NCI-H748 (cell line): Measurements from ENCODE around the gene CDK8.

Source experiments
- DNase-seq: peaks from one replicate; lab custom pipeline; 2025; ENCODE audit not compliant: unreplicated experiment; lab: John Stamatoyannopoulos, UW

CDK8 gene

DNA sequence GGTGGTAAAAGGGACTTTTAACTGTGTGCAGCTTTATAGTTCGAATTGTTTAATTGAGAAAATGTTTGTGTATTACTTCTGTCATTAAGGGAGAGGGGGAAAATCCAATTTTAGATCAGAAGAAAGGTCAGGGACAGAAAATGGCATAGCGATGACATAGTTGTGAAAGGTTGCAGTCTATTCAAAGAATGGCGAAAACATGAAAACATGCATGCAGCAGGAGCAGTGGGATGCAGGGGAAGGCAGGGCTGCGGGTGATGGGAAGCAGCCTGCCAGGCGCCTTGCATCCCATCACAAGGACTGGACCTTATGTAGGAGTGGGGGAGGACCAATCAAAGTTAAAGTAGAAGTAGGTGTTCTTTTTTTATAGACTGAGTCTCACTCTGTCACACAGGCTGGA lies 125.9 kb downstream of the CDK8 start:
- no peak for DNase-seq

DNA sequence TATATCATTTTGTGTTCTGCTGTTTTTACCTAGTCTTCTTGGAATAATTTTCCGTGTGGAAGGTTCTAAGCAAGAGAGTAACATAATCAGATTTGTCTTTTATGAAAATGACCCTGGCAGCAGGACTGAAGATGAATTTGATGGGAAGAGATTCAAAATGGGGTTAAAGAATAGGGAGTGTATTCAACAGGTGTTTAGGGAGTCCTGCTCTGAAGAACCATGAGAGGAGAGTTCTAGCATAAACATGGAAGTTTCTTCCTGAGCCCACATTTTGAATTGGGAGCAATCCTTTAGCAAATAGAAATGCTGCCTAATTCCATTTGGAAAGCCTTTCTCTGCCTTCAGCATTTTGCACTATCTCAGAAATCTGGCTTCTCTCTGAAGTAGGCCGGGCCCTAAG lies 127.0 kb downstream of the CDK8 start:
- DNase-seq = no peak

DNA sequence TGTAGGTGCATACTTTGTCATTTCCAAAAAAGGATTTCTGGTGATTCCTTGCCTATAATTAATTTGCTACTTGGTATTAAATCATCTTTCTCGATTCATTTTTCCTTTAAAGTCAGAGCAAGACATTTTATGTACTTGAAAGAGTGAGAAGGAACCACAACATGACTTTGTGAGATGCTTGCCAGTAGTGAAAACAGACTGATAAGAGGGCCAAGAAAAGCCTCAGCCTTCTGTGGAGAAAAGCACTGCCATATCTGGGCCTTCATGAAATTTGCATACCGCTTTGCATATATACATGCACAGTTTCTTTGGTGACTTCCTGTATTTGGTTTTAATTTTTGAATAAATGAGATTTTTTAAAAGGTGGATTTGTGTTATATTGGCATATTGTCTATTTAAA lies 128.4 kb downstream of the CDK8 start:
- no peak for DNase-seq

DNA sequence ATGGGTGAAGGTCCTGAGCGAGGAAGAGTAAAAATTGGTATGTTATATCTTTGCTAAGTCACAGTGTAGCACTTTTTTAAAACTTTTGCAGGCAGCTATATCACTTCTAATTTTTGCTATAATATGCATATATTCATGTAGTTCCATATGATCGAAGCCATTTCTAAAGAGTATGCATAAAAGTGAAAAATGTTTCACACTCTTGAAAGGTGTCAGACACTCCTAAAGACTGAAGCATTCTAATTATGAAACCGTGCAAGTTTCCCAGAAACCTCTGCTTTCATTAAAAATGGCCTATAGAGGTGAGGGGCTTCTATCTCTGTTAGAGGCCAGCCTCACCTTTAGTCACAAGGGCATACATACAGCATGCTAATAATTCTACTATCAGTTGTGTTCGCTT lies 128.9 kb downstream of the CDK8 start:
- DNase-seq = no peak

DNA sequence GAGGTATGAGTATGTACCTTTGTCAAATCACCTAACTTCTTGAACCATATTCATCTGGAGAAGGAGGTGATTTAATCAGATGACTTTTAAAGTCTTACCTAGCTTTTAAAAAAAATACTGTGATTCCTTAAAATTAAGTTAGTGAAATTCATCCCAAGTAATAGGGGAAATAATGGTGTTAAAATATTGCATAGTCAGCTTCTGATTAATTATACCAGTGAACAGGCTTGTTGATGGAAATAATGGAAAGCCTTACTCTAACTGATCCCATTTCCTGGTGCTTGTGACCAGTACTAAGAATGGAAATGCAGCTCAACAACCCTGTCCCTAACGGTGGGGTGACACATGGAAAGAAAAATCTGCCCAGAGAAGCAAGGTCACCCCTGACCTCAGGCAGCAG lies 130.7 kb downstream of the CDK8 start:
- no peak for DNase-seq

DNA sequence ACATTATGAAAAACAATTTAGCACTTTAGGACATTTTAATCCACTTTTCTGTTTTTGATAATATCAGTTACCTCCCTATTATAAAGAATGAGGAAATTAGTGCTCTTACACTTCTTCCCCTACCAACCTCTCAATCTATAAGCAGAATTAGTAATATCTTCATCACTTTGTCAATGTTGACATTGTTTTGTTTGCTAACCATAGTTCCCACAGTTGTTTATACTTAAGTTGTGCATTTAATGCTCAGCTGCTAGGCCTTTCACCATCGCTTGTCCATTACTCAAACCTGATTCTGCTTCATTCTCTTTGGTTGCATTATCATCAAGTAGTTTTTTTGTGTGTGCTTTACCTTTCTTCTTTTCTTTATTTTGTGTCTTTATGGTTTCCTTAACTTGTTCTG lies 132.1 kb downstream of the CDK8 start:
- DNase-seq = peak; percentile 41

DNA sequence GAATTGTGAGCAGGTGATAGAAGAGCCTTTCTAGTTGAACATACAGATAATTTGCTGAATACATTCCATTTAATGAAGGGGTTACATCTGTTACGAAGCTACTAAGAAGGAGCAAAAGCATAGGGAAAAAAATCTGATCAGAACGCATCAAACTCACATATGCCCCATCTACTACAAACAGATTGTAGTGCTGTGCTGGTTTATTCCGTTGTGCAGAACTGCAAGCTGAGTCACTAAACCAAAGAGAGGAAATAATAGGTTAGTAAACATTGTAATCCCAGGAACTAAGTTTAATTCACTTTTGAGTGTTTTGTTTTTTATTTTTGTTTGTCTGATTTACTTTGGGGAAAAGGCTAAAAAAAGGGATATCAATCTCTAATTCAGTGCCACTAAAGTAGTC lies 136.3 kb downstream of the CDK8 start:
- DNase-seq = no peak

DNA sequence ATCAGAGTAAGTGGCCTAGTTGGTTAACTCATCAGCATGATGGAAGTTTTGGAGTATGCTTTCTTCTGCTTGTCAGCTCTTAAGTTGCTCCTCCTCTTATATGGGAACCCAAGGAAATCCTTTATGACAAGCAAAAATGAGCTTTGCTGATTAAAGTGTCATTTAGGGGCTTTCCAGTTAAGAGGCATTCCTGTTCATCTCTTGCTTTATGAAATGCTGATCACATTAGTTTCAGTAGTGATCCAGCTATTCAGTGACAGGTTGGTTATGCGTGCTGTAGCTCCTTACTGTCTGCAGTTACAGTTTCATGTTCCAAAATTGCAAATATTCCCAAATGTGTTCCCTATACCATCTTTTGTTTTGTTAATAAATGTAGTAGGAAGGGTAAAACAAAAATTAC lies 146.6 kb downstream of the CDK8 start:
- DNase-seq = no peak

DNA sequence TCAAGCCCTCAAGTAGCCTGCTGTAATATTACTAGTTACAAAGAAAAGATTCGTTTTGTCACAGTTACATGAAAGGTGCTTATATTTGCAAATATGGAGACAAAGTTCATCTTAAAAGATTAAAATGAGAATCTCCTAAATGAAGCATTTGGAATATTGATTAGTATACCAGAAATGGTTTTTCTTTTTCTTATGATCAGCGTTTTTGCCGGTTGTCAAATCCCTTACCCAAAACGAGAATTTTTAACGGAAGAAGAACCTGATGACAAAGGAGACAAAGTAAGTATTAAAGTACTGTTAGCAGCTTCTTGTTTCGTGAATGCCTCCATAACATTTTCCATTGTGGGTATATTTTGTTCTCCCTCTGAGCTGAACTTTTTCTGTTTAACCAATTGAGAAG lies 147.1 kb downstream of the CDK8 start:
- DNase-seq = no peak

DNA sequence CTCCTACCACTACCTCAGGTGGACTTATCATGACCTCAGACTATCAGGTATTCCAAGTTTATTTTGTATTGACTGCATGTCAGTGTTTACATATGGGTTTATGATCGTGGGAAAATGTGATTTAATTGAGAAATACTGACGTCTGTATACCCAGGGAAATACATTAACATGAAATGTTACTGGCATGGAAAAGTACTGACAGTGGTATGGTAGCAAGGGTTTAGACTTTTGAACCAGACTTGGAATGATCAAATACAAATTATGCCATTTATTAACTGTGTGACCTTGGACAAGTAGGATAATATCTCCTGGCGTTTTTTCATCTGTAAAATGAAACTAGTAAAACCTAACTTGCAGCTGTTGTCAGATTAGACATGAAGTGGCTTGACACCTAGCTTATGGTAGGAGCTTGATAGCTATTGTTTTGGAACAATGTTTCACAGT lies 147.7 kb downstream of the CDK8 start:
- no peak for DNase-seq

DNA sequence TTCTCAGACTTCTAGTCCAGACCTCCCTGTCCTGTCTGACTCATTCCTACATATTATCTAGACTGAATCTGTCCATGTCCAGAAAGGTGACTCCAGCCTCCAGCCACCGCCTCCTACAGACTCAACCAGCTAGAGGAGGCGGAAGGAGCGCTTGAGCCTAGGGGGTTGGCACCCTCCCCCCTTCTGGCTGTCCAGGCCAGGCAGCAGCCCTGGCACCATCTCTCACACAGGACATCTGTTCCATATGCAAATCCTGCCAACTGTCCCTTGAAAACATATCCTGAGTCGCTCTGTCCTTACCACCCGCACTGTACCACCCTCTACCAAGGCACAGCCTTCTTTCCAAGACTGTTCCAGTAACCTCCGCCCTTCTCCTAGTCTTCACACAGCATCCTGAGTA lies 152.9 kb downstream of the CDK8 start:
- DNase-seq = no peak

DNA sequence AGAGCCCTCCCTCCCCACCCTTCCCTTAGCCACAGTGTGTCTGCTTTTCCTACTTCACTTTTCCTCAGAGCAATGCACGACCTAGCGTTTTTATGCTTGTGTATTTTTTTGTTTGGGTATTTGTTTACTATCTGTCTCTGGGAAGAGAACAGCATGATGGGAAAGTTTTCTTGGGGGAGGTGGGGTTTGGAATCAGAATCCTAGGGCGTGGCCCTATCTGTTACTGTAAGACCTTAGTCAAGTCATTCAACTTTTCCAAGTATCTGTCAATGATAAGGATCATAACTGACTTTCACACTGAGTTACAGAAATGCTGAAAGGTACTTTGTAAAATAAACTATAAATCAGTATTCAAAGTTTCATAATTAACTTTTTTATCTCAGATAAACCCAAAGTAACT lies 157.3 kb downstream of the CDK8 start:
- no peak for DNase-seq

DNA sequence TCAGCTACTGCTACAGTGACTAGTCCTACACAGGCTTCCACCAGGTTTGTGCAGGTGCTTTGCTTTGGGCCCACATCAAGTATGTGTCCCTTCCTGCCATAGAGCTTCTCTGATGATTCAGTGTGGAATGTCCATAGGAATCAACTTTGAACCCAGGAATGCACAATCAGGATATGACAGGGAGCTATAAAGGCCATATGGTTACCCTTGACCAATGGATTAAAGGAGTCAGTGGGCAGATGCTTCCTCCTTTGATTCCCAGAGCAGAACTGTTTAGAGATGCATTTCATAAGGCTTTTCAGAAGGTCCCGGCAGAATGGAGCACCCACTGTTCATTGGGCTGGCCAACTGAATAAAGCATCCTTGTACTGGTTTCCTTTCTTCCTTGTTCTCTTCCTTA lies 158.3 kb downstream of the CDK8 start:
- DNase-seq = no peak

DNA sequence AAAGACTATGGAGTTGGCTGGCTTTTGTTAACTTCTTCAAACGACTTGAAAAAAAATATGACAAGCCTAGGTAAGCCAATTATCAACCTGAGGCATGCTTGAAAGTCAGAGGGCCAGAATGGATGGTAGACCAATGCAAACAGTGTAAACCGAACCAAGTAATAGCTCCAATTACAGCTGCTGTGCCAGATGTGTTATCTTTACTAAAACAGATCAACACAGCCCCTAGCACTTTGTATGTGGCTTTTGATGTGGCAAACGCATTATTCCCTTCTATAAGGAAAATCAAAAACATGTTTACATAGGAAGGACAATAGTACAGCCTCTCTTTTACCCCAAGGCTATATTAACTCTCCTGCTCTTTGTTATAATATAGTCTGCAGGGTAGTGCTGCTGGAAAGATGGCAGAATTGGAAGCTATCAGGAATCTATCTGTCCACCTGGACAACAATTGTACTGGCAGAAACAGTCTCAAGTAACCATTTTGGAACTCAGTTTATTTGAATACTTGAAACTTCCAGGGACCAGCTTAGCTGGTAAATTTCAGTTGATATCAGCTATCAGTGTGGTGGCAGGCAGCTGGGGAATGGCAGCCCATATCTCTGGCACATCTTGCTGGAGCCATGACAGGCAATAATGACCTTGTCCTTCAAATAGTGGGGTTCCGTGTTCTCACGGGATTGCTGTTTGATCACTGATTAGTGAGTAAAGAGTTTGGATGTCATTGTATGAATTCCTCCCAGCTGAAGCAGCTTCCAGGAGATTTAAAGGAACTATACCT lies 159.2 kb downstream of the CDK8 start:
- peak; percentile 54 for DNase-seq

DNA sequence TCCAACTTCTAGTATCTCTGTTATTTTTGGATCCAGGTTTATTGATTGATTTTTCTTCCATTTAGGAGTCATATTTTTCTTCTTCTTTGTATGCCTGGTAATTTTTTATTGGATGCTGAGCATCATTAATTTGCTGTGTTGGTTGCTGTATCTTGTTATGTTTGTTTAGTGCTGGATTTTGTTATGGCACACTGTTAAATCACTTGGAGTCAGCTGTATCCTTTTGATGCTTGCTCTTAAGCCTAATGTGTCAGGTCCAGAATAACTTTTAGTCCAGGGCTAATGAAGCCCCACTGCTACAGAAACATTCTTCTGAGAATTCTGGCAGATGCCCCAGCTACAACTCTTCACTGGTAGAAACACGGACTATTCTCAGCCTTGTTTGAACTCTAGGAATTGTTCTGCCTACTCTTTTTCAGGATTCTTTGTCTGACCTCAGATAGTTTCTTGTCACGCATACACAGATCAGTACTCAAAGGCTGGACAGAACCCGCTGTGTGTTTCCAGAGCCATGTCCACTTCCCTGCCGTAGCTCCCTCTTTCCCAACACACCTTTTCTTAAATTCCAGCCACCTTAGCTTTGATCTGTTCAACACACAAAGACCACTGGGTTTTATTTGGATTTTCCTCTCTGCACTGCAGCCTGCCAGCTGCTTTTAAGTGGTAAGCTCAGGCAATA lies 166.5 kb downstream of the CDK8 start:
- peak; percentile 32 for DNase-seq

DNA sequence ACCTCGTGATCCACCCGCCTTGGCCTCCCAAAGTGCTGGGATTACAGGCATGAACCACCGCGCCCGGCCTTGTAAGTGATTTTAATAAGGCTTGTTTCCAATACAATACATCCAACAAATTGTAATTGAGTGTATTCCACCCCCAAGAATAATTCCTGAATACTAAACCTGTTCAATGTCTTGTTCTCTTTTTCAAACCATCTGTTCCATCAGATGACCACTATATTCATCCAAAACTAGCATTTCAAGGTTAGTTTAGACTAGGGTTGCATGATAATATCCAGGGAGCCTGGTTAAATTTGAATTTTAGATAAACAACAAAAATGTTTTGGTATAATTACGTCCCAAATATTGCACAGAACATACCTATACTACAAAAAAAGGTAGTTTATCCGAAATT lies 168.1 kb downstream of the CDK8 start:
- no peak for DNase-seq

DNA sequence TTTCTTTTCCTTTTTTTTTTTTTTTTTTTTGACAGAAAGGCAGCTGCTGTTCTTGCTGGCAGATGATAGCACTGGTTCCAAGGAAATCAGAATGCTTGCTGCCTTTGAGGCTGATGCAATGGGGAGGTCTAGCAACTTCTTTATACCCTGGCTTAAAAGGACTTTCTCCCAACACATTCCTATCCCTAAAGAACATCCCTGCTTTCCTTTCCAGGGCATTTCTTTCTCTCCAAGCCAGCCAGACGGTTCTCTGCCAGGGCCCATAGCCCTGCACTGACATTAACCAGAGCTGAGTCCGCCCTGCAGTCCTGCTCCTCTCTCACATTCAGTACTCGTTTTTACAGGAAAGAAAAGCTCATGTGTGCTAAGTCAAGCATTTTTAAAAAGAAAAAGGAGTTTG lies 169.7 kb downstream of the CDK8 start:
- DNase-seq = no peak

DNA sequence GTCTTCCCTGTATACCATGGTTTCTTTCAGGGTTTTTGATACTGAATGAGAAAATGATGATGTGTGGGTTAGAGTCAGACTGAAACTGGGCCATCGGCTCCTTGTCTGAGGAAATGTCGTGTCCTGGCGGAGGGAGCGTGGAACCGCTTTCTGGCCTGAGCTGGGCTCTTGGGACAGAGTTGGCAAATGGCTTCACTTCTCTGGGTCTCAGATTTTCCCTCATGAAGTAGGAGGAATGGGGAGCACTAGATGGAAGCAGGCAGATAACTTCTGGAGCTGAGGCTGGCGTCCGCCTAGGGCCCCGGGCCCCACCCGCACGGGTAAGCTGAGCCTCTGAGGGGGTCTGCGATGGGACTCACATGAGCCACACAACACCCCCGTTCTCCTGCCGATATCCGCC lies 170.3 kb downstream of the CDK8 start:
- DNase-seq = no peak

DNA sequence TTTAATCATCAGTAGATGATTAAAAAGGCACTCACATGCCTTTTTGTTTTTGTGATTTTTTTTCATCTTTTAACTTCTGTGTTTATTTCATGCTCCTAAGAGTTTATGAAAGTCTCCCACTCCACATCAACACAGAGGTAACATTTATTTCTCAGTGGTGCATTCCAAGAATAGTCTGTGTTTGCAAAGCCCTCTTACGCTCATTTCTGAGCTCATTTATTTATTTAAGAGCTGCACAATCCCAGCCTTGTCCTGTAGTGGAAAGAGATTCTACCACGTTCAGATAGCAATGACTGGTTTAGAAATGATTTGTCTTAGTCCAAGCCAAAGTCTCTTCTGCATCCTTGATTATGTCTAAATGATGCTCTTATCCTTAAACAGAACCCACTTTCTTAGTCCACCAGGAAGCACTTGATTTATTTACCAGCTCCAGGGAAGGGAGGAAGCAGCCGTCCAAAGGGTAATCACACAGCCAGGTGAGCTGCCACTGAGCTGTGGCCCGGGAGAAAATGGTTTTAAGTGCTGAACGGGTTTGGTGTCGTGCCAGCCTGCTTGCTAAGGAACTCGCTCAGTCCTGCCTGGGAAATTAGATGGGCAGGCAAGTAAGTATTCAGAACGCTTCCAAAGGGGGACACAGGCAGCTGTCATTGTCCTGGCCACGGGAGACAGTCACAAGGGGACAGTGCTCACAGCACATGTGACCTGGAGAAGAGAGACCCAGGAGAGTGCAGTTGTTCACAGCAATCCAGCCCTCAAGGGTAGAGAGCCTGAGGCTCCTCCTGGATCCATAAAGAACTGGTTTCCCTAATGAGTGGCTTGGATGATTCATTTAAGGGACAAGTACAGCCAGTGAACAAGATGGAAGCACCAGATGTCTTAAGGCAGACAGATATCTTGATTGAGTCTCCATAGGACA lies 171.8 kb downstream of the CDK8 start:
- DNase-seq = peak; percentile 68

DNA sequence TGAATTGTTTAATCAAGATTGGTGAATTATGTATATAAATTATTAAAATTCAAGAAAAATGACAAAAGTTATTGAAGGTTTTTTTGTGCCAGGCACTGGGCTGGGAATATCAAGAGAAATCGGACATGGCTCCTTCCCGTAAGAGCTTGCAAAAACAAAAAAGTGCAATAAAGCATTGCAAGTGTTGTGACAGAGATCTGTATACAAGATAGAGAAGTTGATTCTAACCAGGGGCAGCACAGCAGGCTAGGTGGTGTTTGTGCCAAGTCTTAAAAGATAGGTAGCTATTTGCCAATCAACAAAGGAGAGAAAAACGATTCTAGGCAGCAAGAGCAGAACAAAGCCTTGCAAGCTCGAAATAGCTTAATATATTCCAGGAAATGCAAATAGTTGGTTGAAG lies 179.8 kb downstream of the CDK8 start:
- no peak for DNase-seq

DNA sequence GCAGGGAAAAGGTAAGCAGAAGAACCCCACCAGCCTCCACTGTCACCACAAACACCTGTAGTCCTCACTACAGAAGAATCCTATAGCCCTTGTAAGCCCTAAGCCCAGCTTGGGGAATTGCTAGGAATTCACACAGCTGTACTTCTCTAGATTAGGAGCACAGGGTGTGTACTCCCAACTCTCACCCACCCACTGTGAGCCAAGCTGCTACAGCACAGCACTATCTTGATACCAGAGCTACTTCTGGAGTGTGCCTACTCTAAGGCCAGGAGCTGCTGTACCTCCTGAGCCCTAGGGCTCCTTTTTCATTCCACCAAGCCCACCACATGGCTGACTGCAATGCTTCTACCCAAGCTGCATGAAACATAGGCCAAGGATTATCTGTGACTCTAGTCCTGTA lies 181.2 kb downstream of the CDK8 start:
- DNase-seq = no peak

DNA sequence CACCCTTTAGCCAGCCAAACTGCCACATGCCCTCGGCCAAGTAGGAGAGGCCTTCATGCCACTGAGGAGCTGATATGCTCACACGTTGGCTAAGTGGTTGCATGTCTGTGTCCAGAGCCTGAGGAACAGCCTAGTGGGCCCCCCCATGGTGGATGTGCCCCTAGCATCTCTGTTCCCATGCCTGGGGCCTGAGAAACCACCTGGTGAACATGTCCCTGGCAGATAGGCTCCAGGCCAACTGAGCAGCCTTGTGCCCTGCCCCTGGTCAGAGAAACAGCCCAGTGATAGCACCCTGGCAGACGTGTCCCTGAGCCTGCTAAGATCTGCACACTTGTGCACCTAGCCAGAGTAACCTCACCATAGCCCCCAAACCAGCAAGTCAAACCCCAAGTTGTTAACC lies 181.7 kb downstream of the CDK8 start:
- no peak for DNase-seq
